GM13977 (cell line): ENCODE results near the gene RANBP10.
"Not testable (repeated sequence)": the region's sequence is repeated elsewhere in the genome, so short reads cannot be mapped to it uniquely, and the experiment has no call there.

Experiments used
- DNase-seq: peaks from one replicate; pipeline ENCODE4 v3.0.0; 2012; ENCODE audit warnings: low spot score
- CTCF ChIP-seq: IDR thresholded peaks from 2 replicates; pipeline ENCODE4 v1.5.1; 2012; ENCODE audit warnings: mild to moderate bottlenecking, control low read depth; ENCODE audit not compliant: insufficient read depth; ENCODE audit errors: extremely low read depth, missing control alignments
- in situ Hi-C: fragments of 300-500 bp; cut with MboI; formaldehyde crosslinking; loops from one replicate; pipeline ENCODE4 v1.12.0; 2022; ENCODE audit warnings: low sequenced_read_pairs, low pct_unique_long_range_greater_than_20kb, mixed read lengths, inconsistent platforms; ENCODE audit not compliant: unreplicated experiment

The RANBP10 gene

GRCh38 chr16:67841198-67841815, 34.9 kb upstream of the RANBP10 start:
- no peak for DNase-seq
- no peak for TF ChIP-seq CTCF
- in situ Hi-C loops = no loop called here

- DNase-seq = no peak
- in situ Hi-C loops = no loop called here
- no peak for TF ChIP-seq CTCF
Measured at GRCh38 chr16:67837811-67838210, 31.5 kb upstream of the RANBP10 start.

- DNase-seq, in situ Hi-C loops: not testable (repeated sequence)
Measured at GRCh38 chr16:67837190-67837589, 30.8 kb upstream of the RANBP10 start.

GRCh38 chr16:67834242-67834614, 27.9 kb upstream of the RANBP10 start:
- no peak for TF ChIP-seq CTCF
- in situ Hi-C loops = no loop called here
- no peak for DNase-seq

GRCh38 chr16:67833415-67834241, 27.3 kb upstream of the RANBP10 start:
- TF ChIP-seq CTCF = no peak
- in situ Hi-C loops = no loop called here
- peak; percentile 97 for DNase-seq

GRCh38 chr16:67833030-67833414, 26.7 kb upstream of the RANBP10 start:
- TF ChIP-seq CTCF = no peak
- no peak for DNase-seq
- in situ Hi-C loops = no loop called here

GRCh38 chr16:67828651-67829050, 22.3 kb upstream of the RANBP10 start:
- DNase-seq = no peak
- in situ Hi-C loops = no loop called here
- no peak for TF ChIP-seq CTCF
